Stomach smooth muscle (tissue), 2 donors: Measurements from ENCODE around the gene IL27RA.

Experiments
- H3K27ac ChIP-seq: one replicate; pipeline ENCODE4 v1.7.0; 2013; ENCODE audit warnings: mild to moderate bottlenecking, low read length, inconsistent platforms
- H3K27me3 ChIP-seq, 2 donors: one replicate each; pipeline ENCODE4 v1.7.0; 2013; ENCODE audit warnings: low read length in 2 of 2; ENCODE audit not compliant: insufficient read depth in 2 of 2, control insufficient read depth in 1 of 2
- H3K36me3 ChIP-seq, 2 donors: one replicate each; pipeline ENCODE4 v1.7.0; 2013; ENCODE audit warnings: low read length in 2 of 2; ENCODE audit not compliant: control insufficient read depth in 2 of 2, insufficient read depth in 2 of 2
- H3K4me1 ChIP-seq: one replicate; pipeline ENCODE4 v1.7.0; 2013; ENCODE audit warnings: low read length; ENCODE audit not compliant: control insufficient read depth, insufficient read depth
- H3K4me3 ChIP-seq, 2 donors: one replicate each; pipeline ENCODE4 v1.7.0; 2013; ENCODE audit warnings: low read length in 2 of 2
- H3K9ac ChIP-seq, 2 donors: one replicate each; pipeline ENCODE4 v1.7.0; 2013; ENCODE audit warnings: low read length in 2 of 2, mild to moderate bottlenecking in 1 of 2
- H3K9me3 ChIP-seq, 2 donors: one replicate each; pipeline ENCODE4 v1.7.0; 2013; ENCODE audit warnings: low read length in 2 of 2; ENCODE audit not compliant: control insufficient read depth in 2 of 2
- donor health status: healthy.
- donor health status: Pancreatic carcinoma.

Gene IL27RA

GRCh38 chr19:14053032-14053431, 21.5 kb downstream of the IL27RA start:
- H3K4me1 ChIP-seq, result peaks cover 4% of the 10 kb centered on the region
- H3K9ac ChIP-seq, result no peak overlapping the region
- no peak overlapping the region for H3K4me3 ChIP-seq
- no peaks in the 10 kb centered on the region for H3K36me3 ChIP-seq
- H3K27me3 ChIP-seq, result peaks cover under 1 to 4% of the 10 kb centered on the region in 2 donors
- H3K9me3 ChIP-seq, result peaks cover 0 to 10% of the 10 kb centered on the region in 2 donors
- no peak overlapping the region for H3K27ac ChIP-seq

GRCh38 chr19:14053500-14053899, 21.9 kb downstream of the IL27RA start:
- H3K4me3 ChIP-seq, result no peak overlapping the region
- no peak overlapping the region for H3K9ac ChIP-seq
- H3K27me3 ChIP-seq, result peaks cover 5 to 9% of the 10 kb centered on the region in 2 donors
- H3K9me3 ChIP-seq, result peaks cover 0 to 9% of the 10 kb centered on the region in 2 donors
- H3K27ac ChIP-seq, result no peak overlapping the region
- H3K36me3 ChIP-seq, result no peaks in the 10 kb centered on the region
- H3K4me1 ChIP-seq, result peaks cover 5% of the 10 kb centered on the region

- no peak overlapping the region for H3K27ac ChIP-seq
Observed at GRCh38 chr19:14054099-14054498, 22.5 kb downstream of the IL27RA start.

GRCh38 chr19:14054721-14055120, 23.2 kb downstream of the IL27RA start:
- H3K27ac ChIP-seq, result no peak overlapping the region
- peaks cover 17 to 21% of the 10 kb centered on the region in 2 donors for H3K27me3 ChIP-seq
- peaks cover 5% of the 10 kb centered on the region for H3K4me1 ChIP-seq
- no peak overlapping the region for H3K9ac ChIP-seq
- no peaks in the 10 kb centered on the region for H3K36me3 ChIP-seq
- peaks cover 0 to 6% of the 10 kb centered on the region in 2 donors for H3K9me3 ChIP-seq
- no peak overlapping the region for H3K4me3 ChIP-seq

More at GRCh38 chr19:14054099-14054498, 22.5 kb downstream of the IL27RA start:
- peaks cover 0 to 6% of the 10 kb centered on the region in 2 donors for H3K9me3 ChIP-seq
- no peak overlapping the region for H3K4me3 ChIP-seq
- H3K27me3 ChIP-seq, result peaks cover 11 to 15% of the 10 kb centered on the region in 2 donors
- H3K36me3 ChIP-seq, result no peaks in the 10 kb centered on the region
- peaks cover 5% of the 10 kb centered on the region for H3K4me1 ChIP-seq
- no peak overlapping the region for H3K9ac ChIP-seq

GRCh38 chr19:14055396-14055795, 23.8 kb downstream of the IL27RA start:
- no peak overlapping the region for H3K4me3 ChIP-seq
- peaks cover 22 to 24% of the 10 kb centered on the region in 2 donors for H3K27me3 ChIP-seq
- H3K9ac ChIP-seq, result no peak overlapping the region
- H3K9me3 ChIP-seq, result peaks cover 0 to 6% of the 10 kb centered on the region in 2 donors
- peaks cover 5% of the 10 kb centered on the region for H3K4me1 ChIP-seq
- H3K27ac ChIP-seq, result no peak overlapping the region
- no peaks in the 10 kb centered on the region for H3K36me3 ChIP-seq

- Histone ChIP-seq H3K4me3 (no peak overlapping the region), H3K9me3 (peaks cover 0 to 6% of the 10 kb centered on the region in 2 donors), H3K9ac (no peak overlapping the region), H3K27me3 (peaks cover 24 to 27% of the 10 kb centered on the region in 2 donors), H3K27ac (no peak overlapping the region), H3K36me3 (no peaks in the 10 kb centered on the region), H3K4me1 (peaks cover 5% of the 10 kb centered on the region)
Observed at GRCh38 chr19:14056069-14056666, 24.6 kb downstream of the IL27RA start.

GRCh38 chr19:14056741-14057356, 25.3 kb downstream of the IL27RA start:
- Histone ChIP-seq H3K9me3 (peaks cover 0 to 6% of the 10 kb centered on the region in 2 donors), H3K27ac (no peak overlapping the region), H3K36me3 (no peaks in the 10 kb centered on the region), H3K4me3 (peak overlapping the region in 1 of 2 donors; percentile 44), H3K4me1 (peaks cover 5% of the 10 kb centered on the region), H3K9ac (no peak overlapping the region), H3K27me3 (peaks cover 31% of the 10 kb centered on the region in 2 donors)

- Histone ChIP-seq H3K9me3 (peaks cover 0 to 2% of the 10 kb centered on the region in 2 donors), H3K9ac (no peak overlapping the region), H3K27me3 (peaks cover 31% of the 10 kb centered on the region in 2 donors), H3K36me3 (no peaks in the 10 kb centered on the region), H3K27ac (no peak overlapping the region), H3K4me1 (peaks cover 5% of the 10 kb centered on the region), H3K4me3 (no peak overlapping the region)
Observed at GRCh38 chr19:14058182-14059092, 26.9 kb downstream of the IL27RA start.

- Histone ChIP-seq H3K4me1 (peaks cover 5% of the 10 kb centered on the region), H3K4me3 (no peak overlapping the region), H3K27me3 (peaks cover 31% of the 10 kb centered on the region in 2 donors), H3K36me3 (no peaks in the 10 kb centered on the region), H3K9ac (no peak overlapping the region), H3K27ac (no peak overlapping the region), H3K9me3 (no peaks in the 10 kb centered on the region)
Observed at GRCh38 chr19:14059093-14059480, 27.5 kb downstream of the IL27RA start.

- no peak overlapping the region for H3K27ac ChIP-seq
- H3K9me3 ChIP-seq, result no peaks in the 10 kb centered on the region
- H3K36me3 ChIP-seq, result no peaks in the 10 kb centered on the region
- H3K4me1 ChIP-seq, result peaks cover 5% of the 10 kb centered on the region
- no peak overlapping the region for H3K9ac ChIP-seq
- no peak overlapping the region for H3K4me3 ChIP-seq
- H3K27me3 ChIP-seq, result peaks cover 31% of the 10 kb centered on the region in 2 donors
Observed at GRCh38 chr19:14059652-14060155, 28.1 kb downstream of the IL27RA start.
